ENCODE measurements around the gene PARP12.

Gene PARP12

DNA sequence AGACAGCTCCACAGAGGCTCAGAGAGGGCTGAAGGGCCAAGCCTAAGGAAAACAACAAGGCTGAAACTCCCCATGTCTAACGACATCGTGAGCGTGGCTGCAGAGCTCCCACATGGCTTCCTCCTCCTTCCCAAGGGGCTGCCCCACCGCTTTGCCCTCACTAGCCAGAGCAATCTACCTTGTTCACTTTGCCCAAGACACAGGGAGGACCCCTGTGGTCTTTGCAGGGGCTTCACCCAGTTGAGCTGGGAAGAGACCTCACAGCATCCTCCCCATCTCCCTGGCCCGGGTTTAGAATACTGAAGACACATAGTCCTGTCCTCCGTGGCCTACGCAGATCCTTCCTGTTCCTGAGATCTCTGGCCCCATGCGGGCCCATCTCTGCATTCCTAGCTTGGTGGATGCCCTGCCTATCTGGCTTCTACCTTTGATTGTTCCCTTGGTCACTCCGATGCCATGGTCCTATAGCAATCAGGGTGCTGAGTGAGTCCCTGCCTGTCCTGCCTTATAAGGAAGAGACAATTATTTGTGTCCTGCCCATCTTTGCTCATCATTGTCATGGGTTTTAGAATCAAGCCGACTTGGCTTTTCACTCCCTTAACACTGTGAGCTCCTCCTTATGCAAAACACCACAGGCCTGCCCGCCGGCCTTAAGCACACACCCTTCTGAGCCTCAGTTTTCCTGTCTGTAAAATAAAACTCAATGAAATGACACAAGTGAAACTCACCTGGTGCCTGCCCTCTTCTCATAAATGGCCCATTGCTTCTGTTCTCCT, 73.2 kb downstream of the PARP12 start:
- no peak for FAIRE-seq

- FAIRE-seq, result no peak
Observed at GRCh38 chr7:139987691-139988516, 74.8 kb downstream of the PARP12 start.

GRCh38 chr7:139985811-139986210, 76.9 kb downstream of the PARP12 start:
- no peak for FAIRE-seq

- no peak for FAIRE-seq
Observed at GRCh38 chr7:139984642-139985539, 77.9 kb downstream of the PARP12 start.

DNA sequence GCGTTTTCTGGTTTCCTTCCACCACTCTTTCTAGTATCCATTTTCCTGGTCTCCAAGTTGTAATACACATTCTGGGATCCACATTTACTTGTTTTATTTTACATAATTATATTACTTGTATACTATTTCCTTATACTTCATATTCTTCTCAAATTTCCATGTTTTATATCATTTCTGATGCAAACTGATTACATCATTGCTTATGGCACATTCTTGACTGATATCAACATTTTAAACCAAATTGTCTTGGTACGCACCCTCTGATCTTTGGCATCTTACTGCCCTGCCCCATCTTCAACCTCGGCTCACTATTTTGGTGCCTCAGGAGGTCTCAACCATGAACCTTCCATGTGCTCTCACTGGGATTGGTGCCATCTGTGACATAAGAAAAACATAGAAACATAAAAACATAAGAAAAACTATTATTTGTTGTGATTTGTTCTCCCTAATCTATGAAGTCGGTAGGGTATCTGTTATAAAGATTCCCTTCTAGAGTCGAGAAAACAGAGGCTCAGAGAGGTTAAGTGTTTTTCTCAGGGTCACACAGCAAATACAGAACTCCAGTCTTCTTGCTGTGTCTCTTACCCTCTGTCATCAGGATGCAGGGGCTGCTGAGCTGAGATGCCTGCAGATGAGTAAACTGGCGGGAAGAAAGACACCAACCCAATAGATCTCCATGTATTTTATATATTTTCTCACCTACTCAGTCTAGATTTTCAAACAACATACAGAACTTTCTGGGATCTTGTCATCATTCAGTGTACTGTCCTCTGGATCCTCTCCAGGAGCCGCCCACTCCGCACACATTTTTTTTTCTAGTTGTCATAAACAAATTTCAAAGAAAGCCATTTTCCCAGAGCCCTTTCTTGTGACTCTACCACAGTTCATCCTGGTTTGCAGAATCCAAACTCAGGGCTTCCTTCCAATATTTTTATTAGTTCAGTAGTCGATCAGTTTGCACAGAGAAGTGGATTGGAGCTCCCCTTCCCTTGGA, 79.5 kb downstream of the PARP12 start:
- no peak for FAIRE-seq

DNA sequence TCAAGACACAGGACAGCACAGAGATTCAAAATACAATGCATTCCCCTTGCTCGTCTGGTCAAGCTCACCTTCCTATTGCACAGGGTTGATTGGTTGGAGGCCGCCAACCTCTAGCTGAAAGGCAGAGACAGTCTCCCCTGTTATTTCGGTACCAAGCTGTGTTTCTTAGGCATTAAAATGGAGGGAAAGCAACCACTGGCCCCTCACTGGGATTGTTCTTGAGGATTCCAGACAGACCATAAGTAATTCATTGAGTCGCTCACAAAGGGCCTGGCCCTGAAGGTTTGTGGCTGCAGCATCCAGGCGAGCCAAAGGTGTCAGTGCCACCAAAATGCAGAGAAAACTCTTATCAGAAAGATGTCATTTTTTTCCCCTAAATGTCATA, 81.2 kb downstream of the PARP12 start:
- no peak for FAIRE-seq

DNA sequence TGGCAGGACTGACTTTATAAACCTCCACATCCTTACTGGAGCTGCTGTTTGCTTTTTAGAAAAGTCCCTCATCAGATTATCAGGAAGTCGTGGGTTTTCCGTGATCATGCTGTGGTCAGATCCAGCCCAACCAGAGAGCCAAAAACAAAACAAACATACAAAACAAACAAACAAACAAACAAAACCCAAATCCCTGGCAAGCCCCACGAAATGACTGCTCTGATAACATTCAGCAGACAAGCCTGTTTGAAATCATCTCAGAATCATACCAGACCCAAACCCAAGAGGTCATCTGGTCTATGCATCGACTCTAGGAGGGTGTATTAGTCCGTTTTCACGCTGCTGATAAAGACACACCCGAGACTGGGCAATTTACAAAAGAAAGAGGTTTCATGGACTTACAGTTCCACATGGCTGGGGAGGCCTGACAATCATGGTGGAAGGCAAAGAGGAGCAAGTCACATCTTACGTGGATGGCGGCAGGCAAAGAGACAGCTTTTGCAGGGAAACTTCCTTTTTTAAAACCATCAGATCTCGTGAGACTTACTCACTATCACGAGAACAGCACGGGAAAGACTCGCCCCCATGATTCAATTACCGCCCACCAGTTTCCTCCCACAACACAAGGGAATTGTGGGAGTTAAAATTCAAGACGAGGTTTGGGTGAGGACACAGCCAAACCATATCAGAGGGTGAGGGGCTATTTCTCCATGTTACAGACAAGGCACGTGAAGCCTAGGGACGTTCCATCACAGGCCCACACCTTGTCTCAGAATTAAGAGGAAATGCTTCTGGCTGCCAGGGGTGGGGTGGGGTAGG, 85.7 kb downstream of the PARP12 start:
- FAIRE-seq, result no peak

DNA sequence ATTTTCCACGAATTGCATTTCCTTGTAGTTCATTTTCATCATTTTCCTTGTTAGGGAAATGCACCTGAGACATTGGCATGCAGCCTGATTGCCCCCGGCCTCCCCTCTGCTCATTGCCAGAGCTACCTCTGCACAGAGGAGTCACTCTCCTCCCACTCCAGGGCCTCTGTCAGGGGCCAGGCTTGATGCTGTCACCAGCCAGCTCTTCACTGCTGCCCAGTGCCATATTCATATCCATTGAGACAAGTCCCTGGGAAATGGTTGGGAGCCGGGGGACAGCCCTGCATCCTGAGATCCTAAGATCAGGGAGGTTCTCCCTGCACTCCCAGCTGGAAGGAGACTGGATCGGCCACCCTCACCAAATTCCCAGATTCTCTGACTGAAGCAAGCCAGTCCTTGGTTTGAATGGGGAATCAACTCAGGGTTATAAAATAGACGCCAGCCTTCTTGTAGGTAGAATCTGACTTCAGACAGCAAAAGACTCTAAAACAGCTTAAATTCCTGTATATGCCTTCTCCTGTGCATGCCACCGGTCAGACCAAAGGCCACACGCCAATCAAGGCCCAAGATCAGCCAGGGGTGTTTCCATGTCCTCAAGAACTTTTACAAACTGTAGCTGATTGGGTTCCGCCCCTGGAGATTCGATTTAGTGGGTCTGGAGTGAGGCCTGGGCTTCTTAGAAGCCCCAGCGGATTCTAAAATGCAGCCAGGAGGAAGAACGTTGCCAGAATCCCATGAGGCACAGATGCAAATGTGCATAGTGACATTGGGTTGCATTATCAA, 86.5 kb downstream of the PARP12 start:
- no peak for FAIRE-seq

GRCh38 chr7:139974179-139974811, 88.5 kb downstream of the PARP12 start:
- FAIRE-seq, result no peak

Measured in A204.1 (cell line).